Measurements from ENCODE around the gene DNMT3A.

Gene DNMT3A

GRCh38 chr2:25303633-25304236 is 38.0 kb downstream of the DNMT3A start:
- DNase-seq, result no peak

GRCh38 chr2:25302758-25303375 is 38.9 kb downstream of the DNMT3A start:
- DNase-seq, result no peak

DNA sequence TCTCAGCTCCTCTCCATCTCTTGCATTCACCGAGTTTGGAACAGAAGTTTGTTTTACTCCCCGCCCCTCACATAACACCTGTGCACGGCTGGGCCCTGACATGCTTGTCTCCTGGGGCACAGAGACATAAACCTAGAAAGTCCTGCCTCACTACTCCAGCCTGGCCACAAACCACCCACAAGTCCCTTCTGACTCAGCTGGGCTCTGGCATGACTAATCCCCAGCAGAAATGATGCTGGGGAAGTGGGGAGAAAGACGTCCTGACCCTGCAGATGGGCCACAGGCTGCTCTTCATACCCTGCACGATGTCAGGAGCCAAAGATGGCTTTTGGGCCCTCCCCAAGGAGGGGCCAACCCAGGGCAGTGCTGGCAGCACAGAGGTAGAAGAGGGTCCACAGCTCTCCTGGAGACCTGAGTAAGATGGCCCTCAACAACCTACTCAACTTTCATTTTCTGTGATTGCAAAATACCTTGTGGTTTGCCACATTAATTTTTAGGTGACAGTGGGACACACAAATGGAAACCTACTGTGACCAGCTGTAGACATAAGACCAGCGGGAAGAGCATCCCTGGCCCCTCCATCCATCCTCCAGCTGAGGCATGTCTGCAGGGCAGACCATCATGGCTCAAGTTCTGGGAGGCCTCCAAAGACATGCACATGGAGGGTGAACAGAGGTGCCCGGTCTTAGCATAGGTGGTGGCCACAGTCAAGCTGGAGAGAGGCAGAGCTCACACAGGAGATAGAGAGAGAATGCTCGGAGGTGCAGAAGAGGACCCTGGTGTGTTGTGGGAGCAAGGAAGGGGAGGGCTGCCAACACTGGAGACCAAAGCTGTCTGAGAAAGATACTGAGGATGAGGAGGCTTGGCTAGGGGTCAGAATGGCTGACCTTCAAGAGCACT is 40.0 kb downstream of the DNMT3A start:
- no peak for DNase-seq

DNA sequence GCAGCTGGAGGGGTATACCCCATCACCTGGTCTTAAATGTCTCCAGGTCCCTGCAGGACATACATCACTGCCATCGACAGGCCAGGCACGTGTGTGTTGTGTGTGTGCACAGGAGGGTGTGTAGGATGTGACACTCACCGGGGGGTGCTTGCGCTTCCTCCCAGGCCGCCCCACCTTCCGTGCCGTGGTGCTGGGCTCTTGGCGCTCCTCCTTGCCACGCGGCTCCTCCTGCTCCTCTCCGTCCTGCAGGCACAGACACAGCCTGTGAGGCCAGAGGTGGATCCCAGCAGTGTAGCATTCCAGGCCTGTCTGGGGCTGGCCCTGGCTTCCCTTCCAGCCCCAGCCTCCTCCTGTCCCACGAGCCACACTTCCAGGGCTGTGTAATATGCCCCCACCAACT is 41.7 kb downstream of the DNMT3A start:
- DNase-seq, result no peak

DNA sequence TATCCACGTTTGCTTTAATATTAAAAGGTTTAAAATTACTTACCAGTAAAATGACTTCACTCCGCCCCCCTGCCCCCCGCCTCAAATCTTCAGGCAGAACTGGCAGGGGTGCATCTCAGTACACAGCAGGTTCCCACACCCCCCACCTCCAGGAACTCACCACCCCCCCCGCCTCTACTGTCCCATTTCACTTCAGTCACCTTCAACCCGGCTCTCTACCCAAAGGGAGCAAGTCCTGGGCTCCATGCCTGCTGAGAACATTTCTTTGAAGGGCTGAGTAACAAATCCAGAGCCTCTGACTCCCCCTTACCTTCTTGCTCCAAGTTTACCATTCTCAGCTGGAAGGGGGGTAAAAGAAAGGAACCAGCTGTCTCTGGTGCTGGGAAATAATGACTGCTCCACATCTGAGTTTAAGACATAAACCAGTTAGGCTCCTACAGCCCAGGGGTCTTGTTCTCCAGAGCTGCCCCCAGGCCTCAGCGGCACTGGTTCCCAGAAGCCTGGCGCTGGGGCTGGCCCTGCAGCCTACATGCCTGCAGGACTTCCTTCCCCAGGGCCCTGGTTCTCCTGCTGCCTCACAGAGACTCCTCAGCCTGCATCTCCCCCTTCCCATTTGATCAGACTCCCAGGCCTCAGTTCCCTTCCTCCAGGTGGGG is 42.8 kb downstream of the DNMT3A start:
- no peak for DNase-seq

DNA sequence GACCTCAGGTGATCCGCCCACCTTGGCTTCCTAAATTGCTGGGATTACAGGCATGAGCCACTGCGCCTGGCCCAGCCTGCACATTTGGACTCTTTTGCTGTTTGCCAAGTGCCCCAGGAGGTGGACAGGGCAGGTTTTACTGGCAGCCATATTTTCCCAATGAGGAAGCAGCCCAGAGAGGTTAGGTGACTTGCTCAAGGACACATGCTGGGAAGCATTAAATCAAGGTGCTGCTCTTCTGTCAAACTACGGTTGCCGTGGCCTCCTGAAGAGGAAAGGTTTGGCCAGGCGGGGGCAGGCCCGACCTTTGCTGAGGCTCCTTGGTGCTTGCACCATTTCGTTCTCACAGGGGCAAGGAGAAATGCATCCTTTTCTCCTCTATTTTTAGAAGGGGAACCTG is 44.0 kb downstream of the DNMT3A start:
- DNase-seq, result no peak

- DNase-seq, result no peak
These were observed 46.1 kb downstream of the DNMT3A start for GRCh38 chr2:25295621-25296020.

GRCh38 chr2:25294573-25295462 is 46.9 kb downstream of the DNMT3A start:
- peak; percentile 43 for DNase-seq

DNA sequence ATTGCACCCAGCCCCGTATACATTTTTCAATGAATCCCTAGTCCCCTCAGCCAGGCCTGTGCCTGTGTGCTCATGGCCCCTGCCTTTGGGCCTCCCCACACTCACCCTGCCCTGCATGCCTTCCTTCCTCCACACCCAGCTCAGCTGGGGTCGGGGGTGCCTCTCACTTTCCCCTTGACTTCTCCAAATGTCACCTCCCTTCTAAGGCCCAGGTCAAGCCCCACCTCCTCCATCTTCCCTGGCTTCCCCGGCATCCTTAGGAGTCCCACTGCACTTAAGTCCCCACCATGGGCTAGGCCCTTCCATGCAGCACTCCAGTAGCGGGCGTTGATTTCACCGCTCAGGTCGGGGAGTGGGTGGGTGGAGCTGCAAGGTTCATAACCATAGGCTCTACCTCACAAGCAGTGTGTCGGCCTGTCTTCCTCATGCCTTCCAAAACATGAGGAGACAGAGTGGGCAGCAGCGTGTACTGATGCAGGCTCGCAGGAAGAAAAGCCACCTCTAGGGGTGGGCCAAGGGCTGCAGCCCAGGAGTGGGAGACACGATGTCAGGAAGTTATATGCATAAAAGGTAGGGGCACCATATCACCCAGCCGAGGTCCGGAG is 47.7 kb downstream of the DNMT3A start:
- DNase-seq, result no peak

DNA sequence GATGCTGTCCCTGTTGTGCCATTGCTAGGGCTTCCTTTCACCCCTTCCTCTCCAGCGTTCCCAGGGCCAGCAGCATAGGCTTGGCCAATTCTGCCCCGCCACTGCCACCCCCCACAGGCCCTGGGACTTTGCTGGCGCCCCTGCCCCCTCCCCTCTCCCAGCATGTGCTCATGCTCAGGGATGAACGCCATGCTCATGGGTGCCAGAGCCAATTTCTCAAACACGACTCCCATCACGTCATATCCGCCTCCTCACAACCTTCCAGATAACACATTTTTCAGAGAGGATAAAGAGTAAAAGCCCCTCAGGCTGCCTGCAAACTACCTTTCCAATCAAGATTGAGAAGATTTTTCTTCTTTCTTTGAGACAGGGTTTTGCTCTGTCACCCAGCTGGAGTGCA is 48.6 kb downstream of the DNMT3A start:
- no peak for DNase-seq

- no peak for DNase-seq
These were observed 49.3 kb downstream of the DNMT3A start for GRCh38 chr2:25292408-25292807.

GRCh38 chr2:25290811-25291495 is 50.8 kb downstream of the DNMT3A start:
- peak; percentile 66 for DNase-seq

- DNase-seq, result peak; percentile 49
These were observed 54.8 kb downstream of the DNMT3A start for GRCh38 chr2:25286723-25287483.

DNA sequence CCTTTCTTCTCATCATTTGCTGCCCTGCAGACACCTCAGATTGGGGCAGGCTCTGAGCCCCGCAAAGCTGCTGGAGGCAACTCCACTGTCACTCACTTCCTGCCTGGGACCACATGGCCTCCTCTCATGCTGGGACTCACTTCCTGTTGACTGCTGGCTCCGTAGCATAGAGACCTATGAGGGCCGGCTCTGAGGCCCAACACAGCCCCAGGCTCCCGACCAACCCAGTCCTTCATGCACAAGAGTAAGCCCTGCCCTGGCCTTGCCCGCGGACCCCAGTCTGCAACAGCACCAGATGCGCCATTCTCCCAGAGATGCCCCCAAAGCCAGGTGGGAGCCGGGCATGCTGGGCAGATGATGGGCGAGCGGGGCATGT is 55.7 kb downstream of the DNMT3A start:
- DNase-seq, result peak; percentile 24

DNA sequence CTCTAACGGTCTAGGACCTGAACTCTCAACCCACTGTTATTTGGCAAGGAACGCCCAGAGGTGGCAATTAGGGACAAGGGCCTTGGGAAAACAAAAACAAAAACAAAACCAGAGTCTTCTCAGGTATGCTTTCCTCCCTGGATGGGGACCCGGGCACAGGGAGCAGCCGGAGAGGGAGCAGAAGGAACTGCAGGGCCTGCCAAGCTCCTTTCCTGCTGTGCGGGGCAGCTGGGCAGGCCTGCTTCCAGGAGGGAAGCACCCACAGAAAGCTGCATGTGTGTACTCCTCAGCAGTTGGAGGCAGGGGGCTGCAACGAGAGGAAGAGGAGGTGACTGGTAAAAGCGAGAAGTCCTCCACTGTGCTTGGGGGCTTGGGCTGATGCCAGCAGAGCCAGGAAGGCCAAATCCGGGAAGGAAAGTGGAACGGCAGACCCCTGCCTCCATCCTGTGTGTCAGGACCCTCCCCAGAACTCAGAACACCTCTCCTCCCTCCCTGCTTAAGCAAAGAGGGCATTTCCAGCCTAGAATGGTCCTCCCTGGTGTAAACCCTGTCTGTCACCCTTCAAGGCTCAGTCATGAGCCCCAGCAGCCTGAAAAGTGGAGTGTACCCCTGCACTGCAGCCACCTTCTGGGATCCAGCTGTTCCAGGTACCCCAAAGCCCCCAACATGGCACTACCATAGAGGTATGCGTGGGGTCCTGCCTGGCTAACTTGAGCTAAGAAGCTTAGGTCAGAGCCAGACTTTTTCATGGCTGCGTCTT is 56.3 kb downstream of the DNMT3A start:
- DNase-seq, result no peak

DNA sequence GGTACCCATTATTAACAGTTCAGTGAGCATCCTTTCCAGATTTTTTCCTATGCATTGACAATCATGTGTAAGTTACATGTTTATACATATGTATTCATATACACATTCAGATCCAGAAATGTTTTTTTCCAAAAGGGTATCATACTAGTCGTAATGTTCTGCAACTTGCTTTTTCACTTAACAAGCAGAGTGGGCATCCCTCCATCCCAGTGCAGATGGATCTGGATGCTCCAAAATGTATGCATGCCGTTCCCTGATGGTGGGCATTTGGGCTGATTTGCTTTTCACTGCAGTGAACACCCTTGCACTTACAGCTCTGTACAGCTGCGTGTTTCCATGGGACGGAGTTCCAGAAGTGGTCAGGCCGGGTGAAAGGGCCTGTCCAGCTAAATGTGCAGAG is 57.0 kb downstream of the DNMT3A start:
- DNase-seq, result no peak

DNA sequence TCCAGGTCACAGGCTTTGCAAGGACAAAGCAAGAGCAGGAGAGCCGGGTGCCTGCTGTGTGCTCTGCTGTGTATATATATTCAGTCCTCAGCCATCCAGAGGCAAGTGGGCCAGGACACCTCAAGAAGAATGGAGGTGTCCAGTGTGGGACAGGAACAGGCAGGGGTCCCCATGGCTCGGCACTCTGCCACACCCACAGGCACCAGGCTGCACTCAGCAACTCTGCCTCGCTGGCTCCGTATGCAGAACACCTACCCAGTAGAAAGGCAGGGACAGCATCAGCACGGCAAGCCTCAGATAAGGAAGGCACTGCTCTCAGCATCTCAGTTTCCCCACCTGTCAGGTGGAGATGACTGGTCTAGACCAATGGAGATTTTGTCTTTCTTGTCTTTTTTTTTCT is 57.8 kb downstream of the DNMT3A start:
- no peak for DNase-seq

DNA sequence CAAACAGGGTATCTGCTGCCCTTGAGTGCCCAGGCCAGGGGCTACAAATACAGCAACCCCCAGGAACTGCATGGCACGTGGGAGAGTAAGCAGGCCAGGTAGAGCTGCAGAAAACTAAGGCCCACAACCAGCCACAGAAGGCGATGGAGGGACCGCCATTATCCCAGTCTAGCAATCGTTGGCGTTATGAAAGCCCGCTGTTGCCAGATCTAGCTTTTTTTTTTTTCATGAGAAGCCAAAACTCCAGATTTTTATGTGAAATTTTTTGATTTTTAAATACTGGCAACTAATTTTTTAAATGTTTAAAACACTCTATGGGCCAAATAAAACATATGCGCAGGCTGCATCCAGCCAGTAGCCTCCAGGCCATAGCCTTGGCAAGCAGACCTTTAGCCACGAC is 59.8 kb downstream of the DNMT3A start:
- DNase-seq, result no peak

DNA sequence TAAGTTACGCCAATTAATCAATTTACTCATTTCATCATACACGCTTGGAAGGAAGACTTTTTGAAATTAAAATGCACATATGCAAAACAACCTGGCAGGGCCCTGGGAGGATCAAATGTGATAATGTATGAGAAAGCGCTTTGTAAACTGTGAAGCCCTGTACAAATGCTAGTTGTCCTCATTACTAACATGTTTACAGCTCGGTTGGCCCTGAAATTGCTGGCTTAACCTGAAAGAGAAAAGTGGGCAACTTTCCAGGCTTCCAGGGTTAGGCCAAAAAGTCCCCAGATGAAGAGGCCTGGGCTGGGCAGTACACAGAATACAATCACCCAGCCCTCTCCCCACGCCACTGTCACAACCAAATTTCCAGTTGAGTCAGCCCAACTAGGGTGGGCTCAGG is 60.2 kb downstream of the DNMT3A start:
- no peak for DNase-seq

All from NCI-H510A treated with DMSO at 0.1 percent for 48 hours (cell line).